H9 (cell line): ENCODE measurements around the gene TOPORS. TPM values are rescaled to one million over a fixed set of nuclear protein-coding genes. Genes with fewer than 3 reads are reported as not detected.

Source experiments
- DNase-seq: peaks from one replicate; pipeline ENCODE4 v3.0.0-alpha.2; 2017
- H2AFZ ChIP-seq: one replicate; pipeline ENCODE4 v1.6.1; 2013; ENCODE audit warnings: mild to moderate bottlenecking, low read length, control low read depth, moderate library complexity
- H2AK5ac ChIP-seq: 2 replicates; pipeline ENCODE4 v1.6.1; 2013; ENCODE audit warnings: low read length, control low read depth, mixed read lengths; ENCODE audit not compliant: insufficient read length
- H2BK120ac ChIP-seq: one replicate; pipeline ENCODE4 v1.6.1; 2013; ENCODE audit warnings: low read depth, mild to moderate bottlenecking, low read length, control low read depth, inconsistent platforms; ENCODE audit not compliant: poor library complexity, severe bottlenecking
- H2BK12ac ChIP-seq: 2 replicates; pipeline ENCODE4 v1.6.1; 2013; ENCODE audit warnings: low read length, control low read depth, mixed read lengths, low read depth; ENCODE audit not compliant: insufficient read length
- H2BK15ac ChIP-seq: 2 replicates; pipeline ENCODE4 v1.6.1; 2013; ENCODE audit warnings: low read depth, low read length, control low read depth
- H2BK20ac ChIP-seq: one replicate; pipeline ENCODE4 v1.6.1; 2013; ENCODE audit warnings: low read depth, mild to moderate bottlenecking, low read length, control low read depth, inconsistent platforms; ENCODE audit not compliant: poor library complexity, severe bottlenecking
- H2BK5ac ChIP-seq: 2 replicates; pipeline ENCODE4 v1.6.1; 2013; ENCODE audit warnings: low read length, control low read depth, mixed read lengths; ENCODE audit not compliant: insufficient read length
- H3K14ac ChIP-seq: 2 replicates; pipeline ENCODE4 v1.6.1; 2013; ENCODE audit warnings: low read length, control low read depth; ENCODE audit not compliant: insufficient read depth
- H3K18ac ChIP-seq: 2 replicates; pipeline ENCODE4 v1.6.1; 2013; ENCODE audit warnings: low read depth, mild to moderate bottlenecking, mixed read lengths, low read length, control low read depth; ENCODE audit not compliant: insufficient read length
- H3K23ac ChIP-seq: 2 replicates; pipeline ENCODE4 v1.6.1; 2013; ENCODE audit warnings: low read length, control low read depth, mixed read lengths, low read depth; ENCODE audit not compliant: insufficient read length
- H3K23me2 ChIP-seq: 2 replicates; pipeline ENCODE4 v1.6.1; 2013; ENCODE audit warnings: low read depth, mild to moderate bottlenecking, mixed read lengths, low read length, control low read depth; ENCODE audit not compliant: insufficient read length, poor library complexity, severe bottlenecking
- H3K27ac ChIP-seq: 2 replicates; pipeline ENCODE4 v1.5.1; 2013; ENCODE audit warnings: low read length, control low read depth, mixed read lengths, low read depth; ENCODE audit not compliant: insufficient read length
- H3K27me3 ChIP-seq: 2 replicates; pipeline ENCODE4 v1.6.1; 2013; ENCODE audit warnings: low read length, control low read depth, inconsistent platforms; ENCODE audit not compliant: insufficient read depth
- H3K4ac ChIP-seq: 2 replicates; pipeline ENCODE4 v1.6.1; 2013; ENCODE audit warnings: low read depth, mild to moderate bottlenecking, control low read depth, inconsistent platforms, low read length, moderate library complexity
- H3K4me1 ChIP-seq: 2 replicates; pipeline ENCODE4 v1.6.1; 2013; ENCODE audit warnings: low read length, control low read depth, inconsistent platforms; ENCODE audit not compliant: insufficient read depth
- H3K4me2 ChIP-seq: 2 replicates; pipeline ENCODE4 v1.6.1; 2013; ENCODE audit warnings: low read length, control low read depth, mixed read lengths; ENCODE audit not compliant: insufficient read length, insufficient read depth
- H3K56ac ChIP-seq: 2 replicates; pipeline ENCODE4 v1.6.1; 2013; ENCODE audit warnings: low read depth, mild to moderate bottlenecking, mixed read lengths, low read length, control low read depth; ENCODE audit not compliant: insufficient read length
- H3K79me1 ChIP-seq: 2 replicates; pipeline ENCODE4 v1.6.1; 2013; ENCODE audit warnings: low read depth, mild to moderate bottlenecking, moderate library complexity, low read length, control low read depth, inconsistent platforms; ENCODE audit not compliant: insufficient read depth, poor library complexity, severe bottlenecking
- H3K79me2 ChIP-seq: 2 replicates; pipeline ENCODE4 v1.6.1; 2013; ENCODE audit warnings: low read length, control low read depth, inconsistent platforms; ENCODE audit not compliant: insufficient read depth
- H3K9ac ChIP-seq: 2 replicates; pipeline ENCODE4 v1.6.1; 2013; ENCODE audit warnings: low read length, control low read depth, mixed read lengths; ENCODE audit not compliant: insufficient read length; ENCODE audit errors: extremely low read depth
- H3K9me3 ChIP-seq: one replicate; pipeline ENCODE4 v1.6.1; 2013; ENCODE audit warnings: low read depth, low read length, inconsistent platforms; ENCODE audit not compliant: control insufficient read depth
- H3T11ph ChIP-seq: one replicate; pipeline ENCODE4 v1.6.1; 2013; ENCODE audit warnings: mild to moderate bottlenecking, low read length, control low read depth, inconsistent platforms
- H4K20me1 ChIP-seq: one replicate; pipeline ENCODE4 v1.6.1; 2013; ENCODE audit not compliant: control insufficient read depth, insufficient read length, insufficient read depth
- H4K5ac ChIP-seq: 2 replicates; pipeline ENCODE4 v1.6.1; 2013; ENCODE audit warnings: low read depth, mild to moderate bottlenecking, mixed read lengths, low read length, control low read depth; ENCODE audit not compliant: insufficient read length
- H4K8ac ChIP-seq: replicated peaks from 2 replicates; pipeline ENCODE4 v1.6.1; 2013; ENCODE audit warnings: low read length, control low read depth, mixed read lengths, low read depth; ENCODE audit not compliant: insufficient read length
- H4K91ac ChIP-seq: 2 replicates; pipeline ENCODE4 v1.6.1; 2013; ENCODE audit warnings: low read depth, mild to moderate bottlenecking, moderate library complexity, mixed read lengths, low read length, control low read depth; ENCODE audit not compliant: insufficient read length
- H3K27ac Mint-ChIP-seq, 3 experiments: 2 replicates in 2 of 3; 3 replicates in 1 of 3; pipeline ENCODE4 v1.8.0; 2020 to 2021; ENCODE audit warnings: mixed read lengths in 3 of 3, mild to moderate bottlenecking in 1 of 3, moderate library complexity in 1 of 3
- H3K27me3 Mint-ChIP-seq: 2 replicates; pipeline ENCODE4 v1.8.0; 2021; ENCODE audit warnings: low read depth, mild to moderate bottlenecking, moderate library complexity, mixed read lengths
- H3K36me3 Mint-ChIP-seq, 3 experiments: 2 replicates in 2 of 3; 3 replicates in 1 of 3; pipeline ENCODE4 v1.8.0; 2020 to 2021; ENCODE audit warnings: low read depth in 3 of 3, mixed read lengths in 3 of 3; ENCODE audit not compliant: insufficient read depth in 1 of 3
- H3K4me1 Mint-ChIP-seq, 2 experiments: 2 replicates each; pipeline ENCODE4 v1.8.0; 2020; ENCODE audit warnings: mixed read lengths in 2 of 2
- H3K4me3 Mint-ChIP-seq, 2 experiments: 2 replicates in 1 of 2; 3 replicates in 1 of 2; pipeline ENCODE4 v1.8.0; 2020 to 2021; ENCODE audit warnings: mild to moderate bottlenecking in 2 of 2, mixed read lengths in 2 of 2, moderate library complexity in 1 of 2
- H3K9me3 Mint-ChIP-seq, 2 experiments: 2 replicates in 1 of 2; 3 replicates in 1 of 2; pipeline ENCODE4 v1.8.0; 2020; ENCODE audit warnings: mild to moderate bottlenecking in 2 of 2, mixed read lengths in 2 of 2, moderate library complexity in 1 of 2
- CTCF ChIP-seq: fragments of 200-600 bp; sonication (generic); conservative IDR thresholded peaks from 3 replicates; pipeline ENCODE4 v1.8.0; 2021; ENCODE audit warnings: antibody characterized with exemption, mild to moderate bottlenecking
- WGBS: extraction: QIAGEN DNeasy Blood & Tissue Kit; methylation state at CpG from one replicate; pipeline ENCODE4 v1.1.7; 2013; ENCODE audit warnings: missing lambda C conversion rate, low lambda C conversion rate, mixed read lengths; ENCODE audit not compliant: insufficient read length; ENCODE audit errors: extremely low coverage; 5-methylcytosine and 5-hydroxymethylcytosine counted together
- total RNA-seq: library from RNA; stranded (reverse); gene quantifications from 2 replicates; pipeline ENCODE4 v1.2.1, GENCODE V29; 2021

Gene TOPORS
- total RNA-seq, 1 experiment from 2014 or later: 31.9 TPM

GRCh38 chr9:32573821-32574220 lies 21.4 kb upstream of the TOPORS start:
- no peak overlapping the region for H2BK15ac ChIP-seq
- no peaks in the 10 kb centered on the region for H4K20me1 ChIP-seq
- H3K9me3 Mint-ChIP-seq: no peaks in the 10 kb centered on the region
- no peak overlapping the region for H2AFZ ChIP-seq
- no peak overlapping the region for H3K56ac ChIP-seq
- no peak overlapping the region for H2BK20ac ChIP-seq
- peaks cover 1% of the 10 kb centered on the region; the same call in 1 of the 2 replicates for H3K27me3 Mint-ChIP-seq
- H3K14ac ChIP-seq: no peak overlapping the region
- H3T11ph ChIP-seq: no peak overlapping the region
- H3K79me1 ChIP-seq: peaks cover 3% of the 10 kb centered on the region
- DNase-seq: no peak
- no peak overlapping the region for H2BK120ac ChIP-seq
- peaks cover 9% of the 10 kb centered on the region; the same call in 1 of the 2 replicates for H3K79me2 ChIP-seq
- peaks cover 9 to 15% of the 10 kb centered on the region in 2 experiments for H3K4me1 Mint-ChIP-seq
- no peak overlapping the region for H4K8ac ChIP-seq
- no peak overlapping the region for H4K91ac ChIP-seq
- peaks cover 5 to 6% (median 6%) of the 10 kb centered on the region in 3 experiments; a peak in 6 of 7 replicates for H3K36me3 Mint-ChIP-seq
- no peak overlapping the region for H2BK12ac ChIP-seq
- no peak overlapping the region for H2AK5ac ChIP-seq
- peak overlapping the region in 1 of 3 experiments; percentile 98; a peak in 2 of 7 replicates for H3K27ac Mint-ChIP-seq
- no peak overlapping the region for H4K5ac ChIP-seq
- peak overlapping the region; percentile 99 to 100 for H3K4me3 Mint-ChIP-seq
- H3K23me2 ChIP-seq: peaks cover 5% of the 10 kb centered on the region
- H3K9ac ChIP-seq: no peak overlapping the region
- no peak for TF ChIP-seq CTCF
- H3K27me3 ChIP-seq: no peaks in the 10 kb centered on the region
- no peak overlapping the region for H3K27ac ChIP-seq
- H3K4ac ChIP-seq: no peak overlapping the region
- no peak overlapping the region for H3K18ac ChIP-seq
- no CpG with 5 or more reads among the region's 7 CpGs for WGBS
- no peak overlapping the region for H3K23ac ChIP-seq
- no peaks in the 10 kb centered on the region for H3K9me3 ChIP-seq
- no peak overlapping the region for H2BK5ac ChIP-seq
- H3K4me2 ChIP-seq: no peak overlapping the region
- H3K4me1 ChIP-seq: no peaks in the 10 kb centered on the region
